K562 (cell line): ENCODE results near the gene ANO7. TPM values are rescaled to one million over a fixed set of nuclear protein-coding genes. Genes with fewer than 3 reads are reported as not detected.

Source experiments
- BACH1 ChIP-seq: fragments of 200-800 bp; sonication (Bioruptor generic); IDR thresholded peaks from 2 replicates; pipeline ENCODE4 v1.6.1; 2016; ENCODE audit warnings: missing genetic modification characterization, missing compliant biosample characterization
- CHD2 ChIP-seq: IDR thresholded peaks from 2 replicates; pipeline ENCODE4 v1.6.1; 2011; ENCODE audit warnings: low read depth, low read length
- CREBBP ChIP-seq: IDR thresholded peaks from one replicate; pipeline ENCODE4 v1.6.1; 2012; ENCODE audit warnings: low read depth, mild to moderate bottlenecking, control low read depth, inconsistent platforms, low read length
- DACH1 ChIP-seq: fragments of 450-650 bp; IDR thresholded peaks from 2 replicates; pipeline ENCODE4 v1.6.1; 2018; ENCODE audit not compliant: partially characterized antibody
- E2F3 ChIP-seq: fragments of 250-450 bp; sonication (Bioruptor Pico); IDR thresholded peaks from 2 replicates; pipeline ENCODE4 v1.4.0; 2020; ENCODE audit warnings: mild to moderate bottlenecking
- EGR1 ChIP-seq: fragments of 450-650 bp; conservative IDR thresholded peaks from 2 replicates; pipeline ENCODE4 v1.6.1; 2017; ENCODE audit warnings: mild to moderate bottlenecking
- IRF1 ChIP-seq: sonication (generic); formaldehyde crosslinking; IDR thresholded peaks from 2 replicates; pipeline ENCODE4 v1.8.0; 2022; ENCODE audit warnings: missing genetic modification reagents, mild to moderate bottlenecking, borderline replicate concordance
- KLF16 ChIP-seq: IDR thresholded peaks from 2 replicates; pipeline ENCODE4 v1.6.1; 2016; ENCODE audit warnings: antibody characterized with exemption
- MCM3 ChIP-seq: fragments of 450-650 bp; IDR thresholded peaks from 2 replicates; pipeline ENCODE4 v1.6.1; 2016
- MITF ChIP-seq: IDR thresholded peaks from 2 replicates; pipeline ENCODE4 v1.6.1; 2014; ENCODE audit warnings: antibody characterized with exemption
- NFATC3 ChIP-seq: fragments of 450-650 bp; IDR thresholded peaks from 2 replicates; pipeline ENCODE4 v1.6.1; 2017; ENCODE audit warnings: mild to moderate bottlenecking
- NFIC ChIP-seq: fragments of 450-650 bp; IDR thresholded peaks from 2 replicates; pipeline ENCODE4 v1.6.1; 2017; ENCODE audit warnings: mild to moderate bottlenecking, inconsistent platforms
- NKRF ChIP-seq: fragments of 450-650 bp; IDR thresholded peaks from 2 replicates; pipeline ENCODE4 v1.6.1; 2016; ENCODE audit warnings: borderline replicate concordance
- NR3C1 ChIP-seq: sonication (generic); formaldehyde crosslinking; IDR thresholded peaks from 2 replicates; pipeline ENCODE4 v1.8.1; 2022; ENCODE audit warnings: missing genetic modification reagents
- PATZ1 ChIP-seq: fragments of 250-450 bp; sonication (Bioruptor Pico); IDR thresholded peaks from 2 replicates; pipeline ENCODE4 v1.5.0; 2020; ENCODE audit warnings: mild to moderate bottlenecking, borderline replicate concordance
- PCBP2 ChIP-seq: fragments of 200-400 bp; formaldehyde crosslinking; IDR thresholded peaks from 2 replicates; pipeline ENCODE4 v1.6.1; 2018; ENCODE audit warnings: low read length, low read depth, mild to moderate bottlenecking, moderate library complexity; ENCODE audit not compliant: poor library complexity, severe bottlenecking
- PHF20 ChIP-seq: fragments of 450-650 bp; IDR thresholded peaks from 2 replicates; pipeline ENCODE4 v1.6.1; 2018; ENCODE audit not compliant: partially characterized antibody
- PHF8 ChIP-seq: fragments of 200-600 bp; sonication (generic); IDR thresholded peaks from 2 replicates; pipeline ENCODE4 v1.6.1; 2012; ENCODE audit warnings: mixed run types, mild to moderate bottlenecking, inconsistent platforms, low read length, moderate library complexity, borderline replicate concordance
- PTTG1 ChIP-seq: fragments of 450-650 bp; IDR thresholded peaks from 2 replicates; pipeline ENCODE4 v1.6.1; 2016; ENCODE audit warnings: low read depth, mild to moderate bottlenecking, missing genetic modification characterization, missing compliant biosample characterization
- RHOXF2B ChIP-seq: fragments of 250-450 bp; sonication (Bioruptor Pico); conservative IDR thresholded peaks from 2 replicates; pipeline ENCODE4 v1.5.1; 2021
- VEZF1 ChIP-seq: fragments of 200-800 bp; sonication (Bioruptor generic); IDR thresholded peaks from 2 replicates; pipeline ENCODE4 v1.6.1; 2017; ENCODE audit warnings: missing genetic modification characterization, missing compliant biosample characterization
- ZNF316 ChIP-seq: fragments of 450-650 bp; IDR thresholded peaks from 2 replicates; pipeline ENCODE4 v1.6.1; 2016
- polyA plus RNA-seq, 8 experiments: library from polyadenylated mRNA; depleted of rRNA in 4 of 8; stranded (reverse) in 5 of 8; unstranded in 3 of 8; fragments of >200 nt; fragmentation: Nextera tagmentation in 2 of 8; fragmentation: Illumina TruSeq in 1 of 8; extraction: Ambion mirVana in 2 of 8; extraction: Trizol in 1 of 8; gene quantifications; 2 replicates each; pipeline versions ENCODE4 v1.2.1 to v1.2.3, GENCODE V29; 2011 to 2014; ENCODE audit warnings: inconsistent platforms in 1 of 8, missing spikeins in 1 of 8
- total RNA-seq, 7 experiments: library from RNA; depleted of rRNA in 6 of 7; stranded (reverse); fragments of >200 nt in 6 of 7; fragmentation: Illumina TruSeq in 2 of 7; extraction: Trizol in 2 of 7; gene quantifications; 2 replicates each; pipeline versions ENCODE4 v1.2.1 to v1.2.3, GENCODE V29; 2011 to 2021; ENCODE audit warnings: low replicate concordance in 1 of 7

ANO7 gene
- total and polyA plus RNA-seq, 9 of the 15 experiments (the other 6 are each of a cell fraction or from before 2014, with no cell fraction given): 0.28 to 5.1 (median 1.1) TPM

GRCh38 chr2:241148891-241149674, 39.4 kb upstream of the ANO7 start, which contains the start of gene PASK (continued):
- TF ChIP-seq PATZ1 (CRISPR knock-in tag) (no peak), NR3C1 (CRISPR knock-in tag) (no peak), PHF8 (peak; percentile 51; the same call in 1 of the 2 replicates), KLF16 (0 out of 2 replicates have a peak, but pooled peaks have one; percentile 16), PCBP2 (no peak), NFATC3 (peak; percentile 94; the same call in 1 of the 2 replicates), E2F3 (peak; percentile 87), IRF1 (CRISPR knock-in tag) (no peak), DACH1 (no peak), NFIC (no peak), MITF (no peak), NKRF (peak; percentile 75), BACH1 (tag) (no peak), PHF20 (peak; percentile 48), CREBBP (no peak), MCM3 (no peak), PTTG1 (no peak), VEZF1 (CRISPR knock-in tag) (no peak), EGR1 (peak; percentile 70; the same call in 1 of the 2 replicates), ZNF316 (no peak), CHD2 (peak; percentile 59; the same call in 1 of the 2 replicates), RHOXF2B (no peak)
